IPS DF 4.7 (cell line): ENCODE measurements around the gene CHEK2.
"Not testable (repeated sequence)": the region's sequence is repeated elsewhere in the genome, so short reads cannot be mapped to it uniquely, and the experiment has no call there.

Experiments
- DNase-seq: peaks from one replicate; pipeline ENCODE4 v3.0.0-alpha.2; 2013; ENCODE audit warnings: low spot score; ENCODE audit errors: extremely low read depth

CHEK2 gene

DNA sequence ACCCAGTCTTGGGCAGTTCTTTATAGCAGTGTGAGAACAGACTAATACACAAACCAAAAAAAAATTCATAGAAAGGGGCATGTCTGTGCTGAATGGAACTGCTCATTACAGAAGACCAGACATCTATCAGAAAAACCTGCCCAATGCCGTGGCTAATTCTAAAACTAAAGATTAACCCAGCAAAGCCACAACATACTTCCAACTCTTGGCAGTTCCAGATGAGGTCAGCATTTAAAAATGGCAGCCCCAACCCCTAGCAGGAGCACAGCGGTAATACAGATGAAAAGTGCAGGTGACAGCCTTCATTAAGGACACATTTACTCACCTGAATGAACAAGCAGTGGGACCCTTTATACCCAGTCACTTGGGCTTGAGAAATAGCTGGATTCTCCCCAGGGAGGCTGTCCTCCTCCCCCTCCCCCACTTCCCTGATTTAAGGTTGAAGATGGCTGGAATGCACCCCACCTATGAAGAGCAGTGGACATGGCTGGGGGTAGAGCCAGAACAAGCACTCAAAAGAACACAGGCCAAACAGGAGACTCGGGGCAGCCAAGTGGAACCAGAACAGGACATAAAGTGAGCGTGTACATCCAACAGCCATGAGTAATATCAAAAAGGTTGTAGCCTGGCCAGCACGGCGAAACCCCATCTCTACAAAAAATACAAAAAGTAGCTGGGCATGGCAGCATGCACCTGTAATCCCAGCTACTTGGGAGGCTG is 48.4 kb downstream of the CHEK2 start:
- DNase-seq = not testable (repeated sequence)

DNA sequence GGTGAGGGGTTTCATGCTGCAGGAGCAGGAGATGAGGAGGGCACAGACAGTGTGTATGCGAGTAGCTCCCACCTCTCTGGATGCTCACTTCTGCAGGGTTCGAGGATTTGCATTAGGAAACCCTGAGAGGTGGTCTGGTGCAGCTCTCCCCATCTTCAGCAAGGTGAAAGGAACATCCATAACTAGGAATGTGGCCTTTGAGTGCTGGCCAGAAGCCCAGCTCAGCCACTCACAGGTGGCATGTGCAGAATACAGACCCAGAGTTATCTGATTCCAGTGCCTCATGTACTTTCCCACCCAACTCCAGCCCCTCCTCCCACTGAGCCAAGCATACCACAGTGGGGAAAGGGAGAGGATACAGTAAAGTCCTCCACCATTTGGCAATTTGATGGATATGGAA is 51.8 kb downstream of the CHEK2 start:
- not testable (repeated sequence) for DNase-seq

GRCh38 chr22:28682966-28683365 is 58.7 kb downstream of the CHEK2 start:
- DNase-seq = not testable (repeated sequence)

- DNase-seq = not testable (repeated sequence)
Observed at GRCh38 chr22:28680813-28681490, 60.7 kb downstream of the CHEK2 start.

- DNase-seq = not testable (repeated sequence)
Observed at GRCh38 chr22:28679611-28680287, 61.9 kb downstream of the CHEK2 start, which contains the start of gene TTC28. TTC28 (minus strand) TSS chr22:28679840; CDS start chr22:28679723, 117 bp downstream.

- not testable (repeated sequence) for DNase-seq
Observed at GRCh38 chr22:28678778-28679610, 62.6 kb downstream of the CHEK2 start.

DNA sequence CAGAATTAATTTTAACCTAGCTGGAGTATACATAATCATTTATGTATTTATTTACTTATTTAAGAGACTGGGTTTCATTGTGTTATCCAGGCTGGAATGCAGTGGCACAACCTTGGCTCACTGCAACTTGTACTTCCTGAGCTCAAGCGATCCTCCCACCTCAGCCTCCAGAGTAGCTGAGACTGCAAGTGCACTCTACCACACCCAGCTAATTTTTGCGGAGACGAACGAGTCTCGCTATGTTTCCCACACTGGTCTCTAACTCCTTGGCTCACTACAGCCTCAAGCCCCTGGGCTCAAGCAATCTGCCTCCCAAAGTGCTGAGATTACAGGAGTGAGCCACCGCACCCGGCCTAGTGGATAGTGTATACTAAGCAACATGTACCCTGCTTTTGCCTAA is 63.5 kb downstream of the CHEK2 start:
- DNase-seq = not testable (repeated sequence)

- no peak for DNase-seq
Observed at GRCh38 chr22:28674121-28674563, 67.5 kb downstream of the CHEK2 start.

DNA sequence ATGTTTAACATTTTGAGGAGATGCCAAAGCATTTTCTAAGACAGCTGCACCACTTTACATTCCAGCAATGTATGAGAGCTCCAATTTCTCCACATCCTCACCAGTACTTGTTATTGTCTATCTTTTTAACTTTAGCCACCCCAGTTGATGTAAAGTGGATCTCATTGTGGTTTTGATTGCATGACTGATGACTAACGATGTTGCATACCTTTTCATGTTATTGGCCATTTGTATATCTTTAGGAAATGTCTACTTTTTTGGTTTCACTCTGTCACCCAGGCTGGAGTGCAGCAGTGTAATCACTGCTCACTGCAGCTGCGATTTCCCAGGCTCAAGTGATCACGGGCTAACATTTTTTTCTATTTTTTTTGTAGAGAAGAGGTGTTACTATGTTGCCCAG is 70.9 kb downstream of the CHEK2 start:
- DNase-seq = no peak

DNA sequence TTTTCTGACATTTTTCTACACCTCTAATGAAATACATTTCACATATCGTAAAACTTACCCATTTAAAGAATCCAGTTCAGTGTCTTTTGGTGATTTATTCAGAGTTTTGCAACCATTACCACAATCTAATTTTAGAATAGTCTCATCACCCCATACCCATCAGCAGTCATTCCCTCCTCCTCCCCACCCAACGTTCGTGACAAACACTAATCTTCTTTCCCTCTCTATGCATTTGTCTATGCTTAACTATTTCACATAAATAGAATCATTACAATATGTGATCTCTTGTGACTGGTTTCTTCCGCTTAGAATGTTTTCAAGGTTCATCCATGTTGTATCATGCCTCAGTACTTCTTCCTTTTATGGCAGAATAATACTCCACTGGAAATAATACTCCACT is 71.5 kb downstream of the CHEK2 start:
- DNase-seq = no peak

- no peak for DNase-seq
Observed at GRCh38 chr22:28669387-28669786, 72.2 kb downstream of the CHEK2 start.

DNA sequence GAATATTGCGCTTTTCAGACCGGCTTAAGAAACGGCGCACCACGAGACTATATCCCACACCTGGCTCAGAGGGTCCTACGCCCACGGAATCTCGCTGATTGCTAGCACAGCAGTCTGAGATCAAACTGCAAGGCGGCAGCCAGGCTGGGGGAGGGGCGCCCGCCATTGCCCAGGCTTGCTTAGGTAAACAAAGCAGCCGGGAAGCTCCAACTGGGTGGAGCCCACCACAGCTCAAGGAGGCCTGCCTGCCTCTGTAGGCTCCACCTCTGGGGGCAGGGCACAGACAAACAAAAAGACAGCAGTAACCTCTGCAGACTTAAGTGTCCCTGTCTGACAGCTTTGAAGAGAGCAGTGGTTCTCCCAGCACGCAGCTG is 78.1 kb downstream of the CHEK2 start:
- DNase-seq = not testable (repeated sequence)

- no peak for DNase-seq
Observed at GRCh38 chr22:28658448-28658847, 83.2 kb downstream of the CHEK2 start.

GRCh38 chr22:28656181-28656580 is 85.4 kb downstream of the CHEK2 start:
- no peak for DNase-seq

DNA sequence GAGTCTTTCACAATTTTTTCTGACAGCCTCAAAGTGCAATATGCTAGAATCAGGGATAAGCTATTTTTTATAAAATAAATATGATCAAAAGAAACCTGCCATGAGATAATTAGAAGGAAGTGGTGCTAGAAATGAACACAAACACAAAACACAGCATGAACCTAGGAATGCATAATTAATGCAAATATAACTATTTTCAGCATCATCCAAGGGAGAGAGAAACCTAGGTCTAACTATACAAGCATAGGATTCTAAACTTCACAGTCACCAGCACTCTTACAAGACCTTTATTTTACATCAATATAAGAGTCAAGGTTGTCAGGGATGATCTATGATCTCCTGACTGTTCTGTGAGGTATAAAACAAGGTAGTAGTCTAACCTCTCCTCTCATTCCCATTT is 91.2 kb downstream of the CHEK2 start:
- no peak for DNase-seq

GRCh38 chr22:28648792-28649191 is 92.8 kb downstream of the CHEK2 start:
- DNase-seq = no peak

- DNase-seq = no peak
Observed at GRCh38 chr22:28647216-28647615, 94.4 kb downstream of the CHEK2 start.

- DNase-seq = no peak
Observed at GRCh38 chr22:28639321-28639720, 102.3 kb downstream of the CHEK2 start.
